MCF 10A (cell line): ENCODE results near the gene CCDC97. TPM values are rescaled to one million over a fixed set of nuclear protein-coding genes. Genes with fewer than 3 reads are reported as not detected.

ENCODE experiments used
- BruUV-seq: library from RNA; stranded (reverse); fragments of 400-500 nt; replicated peaks from 2 replicates; lab custom pipeline; 2021; lab: Mats Ljungman, UMichigan
- CTCF ChIA-PET: fragments of 300-600 bp; sonication (Branson Sonifier 250); formaldehyde crosslinking; extraction: SDS; loops from one replicate; lab custom pipeline; 2021; ENCODE audit warnings: antibody characterized with exemption, inconsistent platforms; lab: Yijun Ruan, JAX
- POLR2A ChIA-PET: fragments of 300-600, 350-650 bp; sonication (Branson Sonifier 250); formaldehyde crosslinking; extraction: SDS; loops from one replicate; lab custom pipeline; 2020; ENCODE audit warnings: antibody characterized with exemption, inconsistent platforms; lab: Yijun Ruan, JAX
- DNase-seq: peaks from one replicate; pipeline ENCODE4 v3.0.0-alpha.2; 2018; ENCODE audit not compliant: unreplicated experiment
- H3K27ac Mint-ChIP-seq: one replicate; pipeline ENCODE4 v1.8.0; 2022; ENCODE audit warnings: mild to moderate bottlenecking, low read depth, mixed read lengths; ENCODE audit not compliant: unreplicated experiment
- H3K27me3 Mint-ChIP-seq: one replicate; pipeline ENCODE4 v1.8.0; 2022; ENCODE audit warnings: mixed read lengths; ENCODE audit not compliant: insufficient read depth, unreplicated experiment
- H3K36me3 Mint-ChIP-seq: one replicate; pipeline ENCODE4 v1.8.0; 2022; ENCODE audit warnings: mild to moderate bottlenecking, moderate library complexity, mixed read lengths; ENCODE audit not compliant: insufficient read depth, unreplicated experiment
- H3K4me1 Mint-ChIP-seq: one replicate; pipeline ENCODE4 v1.8.0; 2022; ENCODE audit warnings: mixed read lengths; ENCODE audit not compliant: insufficient read depth, unreplicated experiment
- H3K4me3 Mint-ChIP-seq: one replicate; pipeline ENCODE4 v1.8.0; 2022; ENCODE audit warnings: mild to moderate bottlenecking, moderate library complexity, mixed read lengths; ENCODE audit not compliant: unreplicated experiment
- H3K9me3 Mint-ChIP-seq: one replicate; pipeline ENCODE4 v1.8.0; 2022; ENCODE audit warnings: mixed read lengths; ENCODE audit not compliant: unreplicated experiment
- intact Hi-C: fragments of 100-400 bp; cut with micrococcal nuclease; formaldehyde crosslinking; loops from 2 replicates; pipeline ENCODE4 v1.14.1; 2022
- total RNA-seq: library from RNA; stranded (reverse); gene quantifications from 2 replicates; pipeline ENCODE4 v1.2.3, GENCODE V29; 2022
- TF ChIP-seq, protein P1 (sequence below): fragments of 200-600 bp; IDR thresholded peaks from one replicate; pipeline ENCODE4 v1.8.0; 2022; ENCODE audit warnings: antibody characterized with exemption, mild to moderate bottlenecking; ENCODE audit not compliant: unreplicated experiment

Gene CCDC97
- total RNA-seq, 1 experiment from 2014 or later = 25.0 TPM

DNA sequence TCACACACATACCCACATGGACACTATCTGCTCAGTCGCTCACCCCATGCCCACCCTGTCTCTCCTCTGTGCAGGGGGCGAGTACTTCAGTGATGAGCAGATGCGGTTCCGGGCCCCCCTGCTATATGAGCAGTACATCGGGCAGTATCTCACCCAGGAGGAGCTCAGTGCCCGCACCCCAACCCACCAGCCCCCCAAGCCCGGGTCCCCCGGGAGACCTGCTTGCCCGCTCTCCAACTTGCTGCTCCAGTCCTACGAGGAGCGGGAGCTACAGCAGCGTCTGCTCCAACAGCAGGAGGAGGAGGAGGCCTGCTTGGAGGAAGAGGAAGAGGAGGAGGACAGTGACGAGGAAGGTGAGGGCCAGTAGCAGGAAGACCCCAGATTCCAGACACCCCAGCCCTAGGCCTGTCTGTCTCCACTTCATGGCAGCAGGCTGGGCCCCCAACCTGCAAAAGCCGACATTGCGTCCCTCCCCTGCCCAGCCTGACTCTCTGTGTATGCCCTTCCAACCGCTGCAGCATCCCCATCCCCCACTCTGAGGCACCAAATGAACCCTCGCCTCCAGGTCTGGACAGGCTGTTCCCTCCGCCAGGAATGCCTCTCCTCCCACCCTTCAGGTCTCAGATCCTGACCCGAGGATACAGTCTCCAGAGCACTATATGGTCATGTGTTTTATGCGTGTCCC, 9.7 kb downstream of the CCDC97 start:
- TF ChIP-seq, protein P1, sequence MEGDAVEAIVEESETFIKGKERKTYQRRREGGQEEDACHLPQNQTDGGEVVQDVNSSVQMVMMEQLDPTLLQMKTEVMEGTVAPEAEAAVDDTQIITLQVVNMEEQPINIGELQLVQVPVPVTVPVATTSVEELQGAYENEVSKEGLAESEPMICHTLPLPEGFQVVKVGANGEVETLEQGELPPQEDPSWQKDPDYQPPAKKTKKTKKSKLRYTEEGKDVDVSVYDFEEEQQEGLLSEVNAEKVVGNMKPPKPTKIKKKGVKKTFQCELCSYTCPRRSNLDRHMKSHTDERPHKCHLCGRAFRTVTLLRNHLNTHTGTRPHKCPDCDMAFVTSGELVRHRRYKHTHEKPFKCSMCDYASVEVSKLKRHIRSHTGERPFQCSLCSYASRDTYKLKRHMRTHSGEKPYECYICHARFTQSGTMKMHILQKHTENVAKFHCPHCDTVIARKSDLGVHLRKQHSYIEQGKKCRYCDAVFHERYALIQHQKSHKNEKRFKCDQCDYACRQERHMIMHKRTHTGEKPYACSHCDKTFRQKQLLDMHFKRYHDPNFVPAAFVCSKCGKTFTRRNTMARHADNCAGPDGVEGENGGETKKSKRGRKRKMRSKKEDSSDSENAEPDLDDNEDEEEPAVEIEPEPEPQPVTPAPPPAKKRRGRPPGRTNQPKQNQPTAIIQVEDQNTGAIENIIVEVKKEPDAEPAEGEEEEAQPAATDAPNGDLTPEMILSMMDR = no peak
- no peaks in the 10 kb centered on the region for H3K27me3 Mint-ChIP-seq
- ChIA-PET CTCF (interaction anchor here (3.5 kb wide), 1 partner anchor 12 kb away, joined by 18 read pairs; no protein-coding TSS in a partner anchor), POLR2A (interaction anchor here (0.6 kb wide), 1 partner anchor 1172 kb away, joined by 5 read pairs; no protein-coding TSS in a partner anchor)
- no peak for DNase-seq
- no peak overlapping the region for H3K27ac Mint-ChIP-seq
- no peak overlapping the region for H3K4me3 Mint-ChIP-seq
- intact Hi-C loops = loop anchor here (10.0 kb wide), 1 partner anchor 255 kb away; the partner anchor contains the start of gene CEACAM21
- no TSS peak for BruUV-seq
- H3K36me3 Mint-ChIP-seq = peaks cover 58% of the 10 kb centered on the region
- H3K4me1 Mint-ChIP-seq = peaks cover 11% of the 10 kb centered on the region
- no peaks in the 10 kb centered on the region for H3K9me3 Mint-ChIP-seq

DNA sequence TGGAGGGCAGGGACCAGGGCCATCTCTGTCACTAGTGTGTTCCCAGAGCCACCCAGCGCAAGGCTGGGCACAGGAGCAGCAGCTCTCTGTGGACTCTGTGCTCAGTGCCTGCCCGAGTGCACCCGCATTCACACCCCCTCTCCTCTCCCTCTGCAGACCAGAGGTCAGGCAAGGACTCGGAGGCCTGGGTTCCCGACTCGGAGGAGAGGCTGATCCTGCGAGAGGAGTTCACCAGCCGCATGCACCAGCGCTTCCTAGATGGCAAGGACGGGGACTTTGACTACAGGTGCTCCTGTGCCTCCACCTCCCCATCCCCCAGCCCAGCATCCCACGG, 10.2 kb downstream of the CCDC97 start:
- H3K27me3 Mint-ChIP-seq = no peaks in the 10 kb centered on the region
- H3K36me3 Mint-ChIP-seq = peaks cover 61% of the 10 kb centered on the region
- ChIA-PET CTCF (no interaction called here), POLR2A (no interaction called here)
- H3K9me3 Mint-ChIP-seq = no peaks in the 10 kb centered on the region
- no TSS peak for BruUV-seq
- intact Hi-C loops = loop anchor here (10.0 kb wide), 1 partner anchor 255 kb away; the partner anchor contains the start of gene CEACAM21
- TF ChIP-seq, protein P1 = no peak
- H3K4me1 Mint-ChIP-seq = peaks cover 17% of the 10 kb centered on the region
- no peak overlapping the region for H3K27ac Mint-ChIP-seq
- no peak overlapping the region for H3K4me3 Mint-ChIP-seq
- no peak for DNase-seq

DNA sequence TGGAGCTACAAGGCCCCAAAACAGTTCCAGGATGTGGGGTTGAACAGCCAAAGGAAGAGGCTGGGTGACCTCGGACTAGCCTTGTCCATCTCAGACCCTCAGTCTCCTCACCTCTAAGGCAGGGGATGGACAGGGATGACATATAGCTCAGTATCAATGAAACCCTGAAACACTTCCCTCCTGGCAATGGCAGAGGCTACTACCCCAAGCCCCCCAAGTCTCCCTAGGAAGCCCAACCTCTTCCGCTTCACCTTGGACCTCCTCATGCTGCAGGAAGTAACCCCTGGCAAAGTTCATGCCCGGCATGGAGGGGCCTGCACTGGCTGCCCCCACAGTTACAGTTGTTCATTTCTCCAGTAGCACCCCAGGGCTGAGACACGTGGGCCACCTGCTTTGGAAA, 10.6 kb downstream of the CCDC97 start:
- no peak overlapping the region for H3K27ac Mint-ChIP-seq
- H3K9me3 Mint-ChIP-seq = no peaks in the 10 kb centered on the region
- H3K4me3 Mint-ChIP-seq = no peak overlapping the region
- ChIA-PET POLR2A (no interaction called here), CTCF (interaction anchor here (3.6 kb wide), 1 partner anchor 12 kb away, joined by 14 read pairs; no protein-coding TSS in a partner anchor)
- BruUV-seq = no TSS peak
- DNase-seq = no peak
- TF ChIP-seq, protein P1 = no peak
- H3K36me3 Mint-ChIP-seq = peaks cover 61% of the 10 kb centered on the region
- H3K27me3 Mint-ChIP-seq = no peaks in the 10 kb centered on the region
- intact Hi-C loops = loop anchor here (10.0 kb wide), 1 partner anchor 254 kb away; the partner anchor contains the start of gene CEACAM21
- peaks cover 21% of the 10 kb centered on the region for H3K4me1 Mint-ChIP-seq

DNA sequence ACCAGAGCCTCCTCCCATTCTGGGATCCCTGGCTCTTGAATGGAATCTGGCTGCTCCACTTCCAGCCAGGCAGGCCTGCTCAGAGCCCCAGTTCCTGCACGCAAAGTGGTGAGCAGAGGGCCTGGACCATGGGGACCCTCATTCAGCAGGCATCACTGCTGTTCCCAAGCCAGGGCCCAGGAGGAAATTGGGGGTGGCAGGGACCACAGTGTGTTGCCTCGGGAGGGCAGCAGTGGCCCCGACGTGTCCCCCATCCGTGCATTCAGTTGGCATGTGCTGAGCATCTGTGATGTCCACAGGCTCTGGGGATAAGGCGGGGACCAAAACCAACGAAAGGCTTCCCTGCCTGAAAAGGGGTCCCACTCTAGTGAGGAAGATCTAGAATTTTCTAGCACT, 11.2 kb downstream of the CCDC97 start:
- DNase-seq = no peak
- POLR2A ChIA-PET = interaction anchor here (1.6 kb wide), 1 partner anchor 11 kb away, joined by 6 read pairs; the partner anchor contains the start of gene CCDC97
- H3K9me3 Mint-ChIP-seq = no peaks in the 10 kb centered on the region
- intact Hi-C loops = loop anchor here (10.0 kb wide), 1 partner anchor 254 kb away; the partner anchor contains the start of gene CEACAM21
- peaks cover 26% of the 10 kb centered on the region for H3K4me1 Mint-ChIP-seq
- TF ChIP-seq, protein P1 = no peak
- CTCF ChIA-PET = interaction anchor here (0.7 to 3.6 kb wide), 5 partner anchors 13 to 513 kb away, joined by 3 to 14 read pairs (median 7); partner anchors contain the start of gene DMAC2
- H3K27ac Mint-ChIP-seq = no peak overlapping the region
- H3K27me3 Mint-ChIP-seq = no peaks in the 10 kb centered on the region
- BruUV-seq = no TSS peak
- no peak overlapping the region for H3K4me3 Mint-ChIP-seq
- peaks cover 61% of the 10 kb centered on the region for H3K36me3 Mint-ChIP-seq
